ENCODE data around the gene TMBIM1. TPM values are rescaled to one million over a fixed set of nuclear protein-coding genes. Genes with fewer than 3 reads are reported as not detected.

Gene TMBIM1
- polyA plus RNA-seq, 1 donor, result 236 TPM

DNA sequence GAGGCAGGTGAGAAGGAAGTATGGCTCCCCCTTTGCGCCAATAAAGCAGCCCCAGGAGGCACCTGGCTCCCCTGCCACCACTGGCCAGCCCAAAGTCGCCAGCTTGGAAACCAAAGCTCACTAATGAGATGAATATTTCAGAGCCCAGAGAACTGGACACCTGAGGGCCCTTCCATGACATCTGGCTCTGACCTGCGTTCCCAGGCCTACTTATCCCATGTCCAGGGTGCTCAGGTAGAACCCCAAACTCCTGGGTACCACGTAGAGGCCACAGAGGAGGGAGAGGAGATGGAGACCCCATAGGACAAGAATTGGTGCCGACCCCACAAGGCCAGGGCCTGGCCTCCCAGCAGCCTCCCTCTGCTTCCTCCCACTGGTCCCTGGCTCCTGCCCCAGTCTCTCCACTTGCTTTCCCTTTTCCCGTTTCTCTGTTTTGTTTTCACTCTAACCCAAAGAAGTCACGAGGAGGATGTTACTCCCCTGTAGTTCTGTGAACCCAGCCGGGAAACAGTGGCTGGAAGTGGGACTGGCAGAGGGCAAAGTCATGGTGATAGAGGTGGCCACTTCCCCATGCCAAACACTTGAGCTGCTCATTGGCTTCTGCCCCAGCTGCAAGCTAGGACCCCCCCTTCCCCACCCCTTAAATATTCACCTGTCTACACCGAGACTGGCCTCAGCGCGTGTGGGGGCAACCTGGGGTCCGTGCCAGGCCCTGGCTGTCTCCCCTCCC lies 820 bp downstream of the TMBIM1 start:
- Histone ChIP-seq H3K4me1 (ENCODE audit: control insufficient read depth, insufficient read depth, low read length) (peaks cover 80% of the 10 kb centered on the region), H3K9me3 (ENCODE audit: control insufficient read depth, low read depth, low read length) (no peaks in the 10 kb centered on the region), H3K36me3 (ENCODE audit: control insufficient read depth, insufficient read depth, low read length) (no peaks in the 10 kb centered on the region), H3K27ac (ENCODE audit: low read length) (peak overlapping the region; percentile 99), H3K4me3 (ENCODE audit: low read length) (peak overlapping the region; percentile 92), H3K27me3 (ENCODE audit: control insufficient read depth, insufficient read depth, low read length) (no peaks in the 10 kb centered on the region)
- WGBS (ENCODE audit: insufficient coverage, low lambda C conversion rate), result no CpG with 5 or more reads among the region's 12 CpGs
- peak in 1 of 2 donors; percentile 62 for DNase-seq

DNA sequence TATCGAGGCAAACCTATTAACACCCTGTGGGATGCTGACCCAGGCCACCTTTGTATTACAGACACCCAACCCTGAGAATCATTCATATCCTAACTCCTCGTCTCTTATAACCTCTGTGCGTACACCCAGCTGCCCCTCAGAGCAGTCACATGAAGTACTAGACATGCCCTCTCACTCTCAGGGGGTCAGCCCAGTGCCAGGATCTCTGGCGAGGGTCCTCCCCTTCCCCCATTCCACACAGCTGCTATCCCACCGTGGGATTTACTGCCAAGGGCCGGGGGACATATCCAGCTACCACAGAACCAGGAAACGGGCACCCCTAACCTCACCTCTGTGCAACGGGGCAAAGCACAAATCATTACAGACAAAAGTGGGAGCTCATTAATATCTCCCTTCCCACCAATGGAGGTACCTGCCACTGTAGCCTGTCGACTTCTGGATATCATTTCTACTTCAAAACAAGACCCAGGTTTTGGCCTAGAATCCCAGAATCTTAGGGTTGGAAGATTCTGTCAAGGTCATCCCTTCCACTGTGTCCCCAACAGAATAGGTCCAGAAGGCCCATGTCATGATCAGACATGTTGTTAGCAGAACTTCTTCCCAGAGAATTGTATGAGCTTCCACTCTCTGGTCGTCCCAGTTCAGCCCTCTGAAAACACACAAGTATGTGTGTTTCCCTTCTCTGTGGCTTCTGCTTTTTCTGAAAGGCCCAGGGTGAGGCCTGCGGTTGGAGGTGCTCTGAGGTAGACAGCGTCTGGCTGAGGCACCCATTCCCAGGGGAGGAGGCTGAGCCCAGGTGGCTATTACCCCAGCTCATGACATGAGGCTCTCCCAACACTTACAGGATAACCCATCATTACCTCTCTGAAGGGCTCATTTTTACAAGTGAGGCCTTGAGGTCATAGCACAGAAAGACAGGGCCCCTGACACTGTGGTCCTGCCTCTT lies 1.7 kb downstream of the TMBIM1 start:
- WGBS (ENCODE audit: insufficient coverage, low lambda C conversion rate), result no CpG with 5 or more reads among the region's 12 CpGs

GRCh38 chr2:218289639-218290315 lies 2.5 kb downstream of the TMBIM1 start:
- WGBS (ENCODE audit: insufficient coverage, low lambda C conversion rate), result no CpG with 5 or more reads among the region's 6 CpGs
- DNase-seq, result peak; percentile 88 to 93
- peaks cover 82% of the 10 kb centered on the region for H3K4me1 ChIP-seq (ENCODE audit: control insufficient read depth, insufficient read depth, low read length)
- peak overlapping the region; percentile 92 for H3K4me3 ChIP-seq (ENCODE audit: low read length)
- H3K27ac ChIP-seq (ENCODE audit: low read length), result peak overlapping the region; percentile 99
- H3K36me3 ChIP-seq (ENCODE audit: control insufficient read depth, insufficient read depth, low read length), result peaks cover 11% of the 10 kb centered on the region
- no peaks in the 10 kb centered on the region for H3K27me3 ChIP-seq (ENCODE audit: control insufficient read depth, insufficient read depth, low read length)
- no peaks in the 10 kb centered on the region for H3K9me3 ChIP-seq (ENCODE audit: control insufficient read depth, low read depth, low read length)

More for the DNA sequence above, 1.7 kb downstream of the TMBIM1 start:
- Histone ChIP-seq H3K9me3 (ENCODE audit: control insufficient read depth, low read depth, low read length) (no peaks in the 10 kb centered on the region), H3K36me3 (ENCODE audit: control insufficient read depth, insufficient read depth, low read length) (peaks cover 4% of the 10 kb centered on the region), H3K27ac (ENCODE audit: low read length) (peak overlapping the region; percentile 99), H3K27me3 (ENCODE audit: control insufficient read depth, insufficient read depth, low read length) (no peaks in the 10 kb centered on the region), H3K4me3 (ENCODE audit: low read length) (peak overlapping the region; percentile 92), H3K4me1 (ENCODE audit: control insufficient read depth, insufficient read depth, low read length) (peaks cover 82% of the 10 kb centered on the region)
- DNase-seq, result peak in 1 of 2 donors; percentile 68

- Histone ChIP-seq H3K9me3 (ENCODE audit: control insufficient read depth, low read depth, low read length) (no peaks in the 10 kb centered on the region), H3K27me3 (ENCODE audit: control insufficient read depth, insufficient read depth, low read length) (no peaks in the 10 kb centered on the region), H3K4me3 (ENCODE audit: low read length) (peak overlapping the region; percentile 39), H3K4me1 (ENCODE audit: control insufficient read depth, insufficient read depth, low read length) (peaks cover 83% of the 10 kb centered on the region), H3K36me3 (ENCODE audit: control insufficient read depth, insufficient read depth, low read length) (peaks cover 30% of the 10 kb centered on the region), H3K27ac (ENCODE audit: low read length) (peak overlapping the region; percentile 99)
- peak; percentile 98 to 99 for DNase-seq
- WGBS (ENCODE audit: insufficient coverage, low lambda C conversion rate), result no CpG with 5 or more reads among the region's 11 CpGs
These were observed 5.5 kb downstream of the TMBIM1 start for GRCh38 chr2:218286570-218287459.

GRCh38 chr2:218285604-218286003 lies 6.7 kb downstream of the TMBIM1 start:
- DNase-seq, result no peak
- WGBS (ENCODE audit: insufficient coverage, low lambda C conversion rate), result no CpG with 5 or more reads among the region's 6 CpGs
- Histone ChIP-seq H3K36me3 (ENCODE audit: control insufficient read depth, insufficient read depth, low read length) (peaks cover 39% of the 10 kb centered on the region), H3K9me3 (ENCODE audit: control insufficient read depth, low read depth, low read length) (no peaks in the 10 kb centered on the region), H3K4me3 (ENCODE audit: low read length) (no peak overlapping the region), H3K4me1 (ENCODE audit: control insufficient read depth, insufficient read depth, low read length) (peaks cover 75% of the 10 kb centered on the region), H3K27ac (ENCODE audit: low read length) (peak overlapping the region; percentile 99), H3K27me3 (ENCODE audit: control insufficient read depth, insufficient read depth, low read length) (no peaks in the 10 kb centered on the region)

- Histone ChIP-seq H3K27ac (ENCODE audit: low read length) (peak overlapping the region; percentile 99), H3K4me3 (ENCODE audit: low read length) (no peak overlapping the region), H3K9me3 (ENCODE audit: control insufficient read depth, low read depth, low read length) (no peaks in the 10 kb centered on the region), H3K27me3 (ENCODE audit: control insufficient read depth, insufficient read depth, low read length) (no peaks in the 10 kb centered on the region), H3K36me3 (ENCODE audit: control insufficient read depth, insufficient read depth, low read length) (peaks cover 52% of the 10 kb centered on the region), H3K4me1 (ENCODE audit: control insufficient read depth, insufficient read depth, low read length) (peaks cover 65% of the 10 kb centered on the region)
- no CpG with 5 or more reads among the region's 16 CpGs for WGBS (ENCODE audit: insufficient coverage, low lambda C conversion rate)
- peak in 1 of 2 donors; percentile 70 for DNase-seq
These were observed 8.0 kb downstream of the TMBIM1 start for GRCh38 chr2:218284106-218284811.

DNA sequence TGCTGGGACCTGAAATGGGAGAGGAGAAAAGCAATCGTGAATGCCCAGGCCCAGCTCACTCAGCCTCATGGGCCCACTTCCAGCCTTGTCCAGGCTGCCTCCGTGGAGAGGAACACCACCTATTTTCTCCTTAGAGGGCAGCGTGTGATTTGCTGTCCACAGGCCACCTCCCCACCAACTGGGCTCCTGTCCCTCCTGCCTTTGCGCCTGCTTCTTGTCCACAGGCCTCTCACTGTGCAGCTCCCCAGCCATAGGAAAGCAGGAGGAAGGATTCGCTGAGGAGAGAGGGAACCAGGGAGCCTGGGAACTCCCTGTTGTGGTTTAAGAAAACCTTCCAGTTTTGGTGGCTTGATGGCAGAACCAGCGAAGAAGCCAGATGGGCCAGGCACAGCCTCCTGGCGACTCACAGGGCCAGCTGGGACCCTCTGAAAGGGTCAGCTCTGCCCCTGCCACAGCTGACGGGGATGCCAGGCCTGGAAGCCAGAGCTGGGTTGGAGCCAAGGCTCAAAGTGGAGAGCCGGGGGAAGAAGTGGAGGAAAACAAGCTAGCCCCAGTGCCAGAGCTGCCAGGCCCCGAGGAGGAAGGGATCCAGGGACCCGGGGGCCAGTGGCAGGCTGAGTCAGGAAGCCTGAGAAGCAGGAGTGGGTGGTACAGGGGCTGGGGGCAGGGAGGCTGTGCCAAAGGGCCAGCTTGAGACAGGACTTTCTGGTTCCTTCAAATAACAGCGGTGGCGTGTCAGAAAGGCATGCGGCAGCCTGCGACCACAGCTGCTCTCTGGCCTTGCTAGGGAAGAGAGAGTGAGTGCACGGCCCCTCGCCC lies 9.9 kb downstream of the TMBIM1 start:
- Histone ChIP-seq H3K4me3 (ENCODE audit: low read length) (no peak overlapping the region), H3K36me3 (ENCODE audit: control insufficient read depth, insufficient read depth, low read length) (peaks cover 71% of the 10 kb centered on the region), H3K27me3 (ENCODE audit: control insufficient read depth, insufficient read depth, low read length) (no peaks in the 10 kb centered on the region), H3K27ac (ENCODE audit: low read length) (peak overlapping the region; percentile 99), H3K4me1 (ENCODE audit: control insufficient read depth, insufficient read depth, low read length) (peaks cover 48% of the 10 kb centered on the region), H3K9me3 (ENCODE audit: control insufficient read depth, low read depth, low read length) (no peaks in the 10 kb centered on the region)
- WGBS (ENCODE audit: insufficient coverage, low lambda C conversion rate), result no CpG with 5 or more reads among the region's 17 CpGs
- no peak for DNase-seq

DNA sequence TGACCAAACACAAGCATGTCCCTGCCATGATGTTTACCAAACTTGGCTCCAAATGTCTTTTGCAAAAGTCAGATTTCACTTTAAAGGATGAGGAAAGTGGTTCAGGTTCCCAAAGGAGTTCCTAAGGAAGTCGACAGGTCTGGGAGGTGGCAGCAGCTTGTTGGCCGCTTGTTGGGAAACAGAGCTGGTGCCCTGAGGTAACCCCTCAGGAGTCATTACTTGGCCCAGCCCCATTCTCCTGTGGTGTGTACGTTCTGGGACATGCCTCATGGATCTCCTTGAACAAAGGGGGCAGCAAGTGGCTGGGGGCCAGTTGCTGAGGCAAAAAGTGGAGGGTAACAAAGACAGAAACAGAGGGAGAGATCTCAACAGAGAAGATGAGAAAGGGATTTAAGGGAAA lies 10.9 kb downstream of the TMBIM1 start:
- H3K27ac ChIP-seq (ENCODE audit: low read length), result no peak overlapping the region
- peaks cover 80% of the 10 kb centered on the region for H3K36me3 ChIP-seq (ENCODE audit: control insufficient read depth, insufficient read depth, low read length)
- H3K4me1 ChIP-seq (ENCODE audit: control insufficient read depth, insufficient read depth, low read length), result peaks cover 38% of the 10 kb centered on the region
- WGBS (ENCODE audit: insufficient coverage, low lambda C conversion rate), result no CpG with 5 or more reads among the region's 3 CpGs
- no peaks in the 10 kb centered on the region for H3K9me3 ChIP-seq (ENCODE audit: control insufficient read depth, low read depth, low read length)
- no peaks in the 10 kb centered on the region for H3K27me3 ChIP-seq (ENCODE audit: control insufficient read depth, insufficient read depth, low read length)
- H3K4me3 ChIP-seq (ENCODE audit: low read length), result no peak overlapping the region
- no peak for DNase-seq
